Fibroblast of mammary gland (primary cell): Measurements from ENCODE around the gene SFTPD.

Source experiments
- DNase-seq: peaks from one replicate; pipeline ENCODE4 v3.0.0-alpha.2; 2010; ENCODE audit warnings: low read depth
- H3K4me3 ChIP-seq: 2 replicates; pipeline ENCODE4 v1.5.1; 2011; ENCODE audit warnings: low read depth, mild to moderate bottlenecking, low read length, moderate library complexity; ENCODE audit not compliant: control insufficient read depth
- TF ChIP-seq, protein P1 (sequence below): conservative IDR thresholded peaks from 2 replicates; pipeline ENCODE4 v1.5.1; 2011; ENCODE audit warnings: low read depth, low read length, inconsistent platforms; ENCODE audit not compliant: control insufficient read depth, insufficient read depth

SFTPD gene

GRCh38 chr10:79979310-79979975 lies 30.5 kb upstream of the SFTPD start:
- DNase-seq = no peak
- no peak overlapping the region for H3K4me3 ChIP-seq
- TF ChIP-seq, protein P1, sequence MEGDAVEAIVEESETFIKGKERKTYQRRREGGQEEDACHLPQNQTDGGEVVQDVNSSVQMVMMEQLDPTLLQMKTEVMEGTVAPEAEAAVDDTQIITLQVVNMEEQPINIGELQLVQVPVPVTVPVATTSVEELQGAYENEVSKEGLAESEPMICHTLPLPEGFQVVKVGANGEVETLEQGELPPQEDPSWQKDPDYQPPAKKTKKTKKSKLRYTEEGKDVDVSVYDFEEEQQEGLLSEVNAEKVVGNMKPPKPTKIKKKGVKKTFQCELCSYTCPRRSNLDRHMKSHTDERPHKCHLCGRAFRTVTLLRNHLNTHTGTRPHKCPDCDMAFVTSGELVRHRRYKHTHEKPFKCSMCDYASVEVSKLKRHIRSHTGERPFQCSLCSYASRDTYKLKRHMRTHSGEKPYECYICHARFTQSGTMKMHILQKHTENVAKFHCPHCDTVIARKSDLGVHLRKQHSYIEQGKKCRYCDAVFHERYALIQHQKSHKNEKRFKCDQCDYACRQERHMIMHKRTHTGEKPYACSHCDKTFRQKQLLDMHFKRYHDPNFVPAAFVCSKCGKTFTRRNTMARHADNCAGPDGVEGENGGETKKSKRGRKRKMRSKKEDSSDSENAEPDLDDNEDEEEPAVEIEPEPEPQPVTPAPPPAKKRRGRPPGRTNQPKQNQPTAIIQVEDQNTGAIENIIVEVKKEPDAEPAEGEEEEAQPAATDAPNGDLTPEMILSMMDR = no peak

DNA sequence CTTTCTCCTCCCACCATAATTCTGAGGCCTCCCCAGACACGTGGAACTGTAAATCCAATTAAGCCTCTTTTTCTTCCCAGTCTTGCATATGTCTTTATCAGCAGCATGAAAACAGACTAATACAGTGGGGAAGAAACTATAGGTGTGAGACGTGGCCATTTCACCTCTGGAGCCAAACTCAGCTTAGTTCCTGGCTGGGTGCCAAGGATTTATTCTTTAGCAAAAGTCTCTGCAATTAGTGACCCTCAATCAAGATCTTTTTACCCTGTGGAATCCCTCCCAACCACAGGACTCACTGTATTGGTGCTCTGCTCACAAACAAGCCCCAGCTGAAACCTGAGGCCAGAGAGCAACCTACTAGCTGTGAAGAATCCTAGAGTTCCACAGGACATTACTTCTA lies 28.1 kb upstream of the SFTPD start:
- TF ChIP-seq, protein P1 = no peak
- H3K4me3 ChIP-seq = no peak overlapping the region
- no peak for DNase-seq

DNA sequence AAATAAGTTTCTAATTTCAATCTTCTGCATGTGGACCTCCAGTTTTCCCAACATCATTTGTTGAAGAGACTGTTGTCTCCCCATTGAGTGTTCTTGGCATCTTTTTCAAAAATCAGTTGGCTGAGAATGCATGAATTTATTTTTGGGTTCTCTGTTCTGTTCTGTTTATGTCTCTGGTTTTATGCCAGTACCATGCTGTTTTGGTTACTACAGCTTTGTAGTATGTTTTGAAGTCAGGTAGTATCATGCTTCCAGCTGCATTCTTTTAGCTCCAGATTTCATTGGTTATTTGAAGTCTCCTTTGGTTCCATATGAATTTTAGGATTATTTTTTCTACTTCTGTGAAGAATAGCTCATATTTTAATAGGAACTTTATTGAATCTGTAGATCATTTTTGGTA lies 21.2 kb upstream of the SFTPD start:
- no peak overlapping the region for H3K4me3 ChIP-seq
- TF ChIP-seq, protein P1 = no peak
- no peak for DNase-seq

DNA sequence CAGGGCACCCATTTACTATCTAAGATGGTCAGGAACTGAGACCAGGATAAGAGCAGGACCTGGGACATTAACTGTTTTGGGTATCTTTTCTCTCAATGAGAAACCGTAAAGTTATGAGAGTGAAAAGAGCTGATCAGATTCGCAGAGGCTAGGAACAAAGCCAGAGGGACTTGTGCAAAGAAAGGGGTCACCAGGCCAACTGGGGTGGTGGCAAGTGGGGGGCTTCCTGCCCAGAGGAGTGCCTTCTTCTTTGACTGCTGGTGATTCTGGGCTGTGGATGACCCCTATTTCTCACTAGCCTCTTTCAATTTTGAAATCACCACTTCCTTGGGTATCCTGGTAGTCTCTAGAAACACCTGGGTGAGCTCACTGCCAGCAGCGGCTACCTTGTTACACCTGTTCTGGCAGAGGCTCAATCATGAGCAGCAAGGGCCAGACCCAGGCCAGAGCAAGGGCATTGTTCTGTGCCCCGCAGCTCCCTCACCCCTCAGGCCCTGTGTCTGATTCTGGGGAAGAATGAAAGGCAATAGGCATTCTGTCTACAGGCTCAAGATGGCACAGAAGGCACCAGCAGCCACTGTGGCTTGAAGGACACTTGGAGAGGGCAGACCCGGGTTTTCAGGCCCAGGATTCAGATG lies 999 bp downstream of the SFTPD start:
- no peak for DNase-seq
- H3K4me3 ChIP-seq = no peak overlapping the region
- TF ChIP-seq, protein P1 = no peak

- DNase-seq = no peak
- no peak overlapping the region for H3K4me3 ChIP-seq
- TF ChIP-seq, protein P1 = no peak
Measured at GRCh38 chr10:79947083-79947415, 1.9 kb downstream of the SFTPD start.

GRCh38 chr10:79946271-79947082 lies 2.4 kb downstream of the SFTPD start:
- H3K4me3 ChIP-seq = no peak overlapping the region
- DNase-seq = no peak
- TF ChIP-seq, protein P1 = no peak
